Smooth muscle cell (in vitro differentiated cells): ENCODE measurements around the gene KL. TPM values are rescaled to one million over a fixed set of nuclear protein-coding genes. Genes with fewer than 3 reads are reported as not detected.

Experiments used
- DNase-seq: peaks from one replicate; lab custom pipeline; 2025; ENCODE audit not compliant: unreplicated experiment; lab: John Stamatoyannopoulos, UW
- H2AFZ ChIP-seq: fragments of 200-600 bp; sonication (generic); 2 replicates; pipeline ENCODE4 v1.6.0; 2016; ENCODE audit warnings: antibody characterized with exemption, low read depth, mild to moderate bottlenecking
- H3F3A ChIP-seq: fragments of 200-600 bp; sonication (generic); 2 replicates; pipeline ENCODE4 v1.6.0; 2017; ENCODE audit warnings: antibody characterized with exemption, low read depth
- H3K27ac ChIP-seq: fragments of 200-600 bp; sonication (generic); 2 replicates; pipeline ENCODE4 v1.5.1; 2016; ENCODE audit warnings: low read depth, mild to moderate bottlenecking
- H3K27me3 ChIP-seq: fragments of 200-600 bp; sonication (generic); 2 replicates; pipeline ENCODE4 v1.6.1; 2016; ENCODE audit warnings: low read depth, mild to moderate bottlenecking
- H3K36me3 ChIP-seq: fragments of 200-600 bp; sonication (generic); 2 replicates; pipeline ENCODE4 v1.5.1; 2016; ENCODE audit warnings: low read depth
- H3K4me1 ChIP-seq: fragments of 200-600 bp; sonication (generic); 2 replicates; pipeline ENCODE4 v1.5.1; 2016; ENCODE audit warnings: low read depth
- H3K4me2 ChIP-seq: fragments of 200-600 bp; sonication (generic); 2 replicates; pipeline ENCODE4 v1.6.0; 2016; ENCODE audit warnings: mild to moderate bottlenecking
- H3K4me3 ChIP-seq: fragments of 200-600 bp; sonication (generic); 2 replicates; pipeline ENCODE4 v1.5.1; 2016; ENCODE audit warnings: mild to moderate bottlenecking
- H3K79me2 ChIP-seq: fragments of 200-600 bp; sonication (generic); 2 replicates; pipeline ENCODE4 v1.6.0; 2016; ENCODE audit warnings: low read depth, mild to moderate bottlenecking
- H3K9ac ChIP-seq: fragments of 200-600 bp; sonication (generic); 2 replicates; pipeline ENCODE4 v1.6.0; 2016; ENCODE audit warnings: low read depth
- H3K9me3 ChIP-seq: fragments of 200-600 bp; sonication (generic); replicated peaks from 2 replicates; pipeline ENCODE4 v1.5.1; 2016; ENCODE audit warnings: low read depth
- H4K20me1 ChIP-seq: fragments of 200-600 bp; sonication (generic); 2 replicates; pipeline ENCODE4 v1.6.0; 2016; ENCODE audit warnings: low read depth
- CTCF ChIP-seq: fragments of 200-600 bp; sonication (generic); IDR thresholded peaks from 2 replicates; pipeline ENCODE4 v1.5.1; 2017; ENCODE audit warnings: borderline replicate concordance, mild to moderate bottlenecking, antibody characterized with exemption; ENCODE audit not compliant: insufficient read depth, poor library complexity, severe bottlenecking
- WGBS: methylation state at CpG from one replicate; pipeline ENCODE4 v1.1.7; 2016; ENCODE audit warnings: low lambda C conversion rate; 5-methylcytosine and 5-hydroxymethylcytosine counted together
- polyA plus RNA-seq: library from polyadenylated mRNA; unstranded; fragments of >200 nt; fragmentation: Nextera tagmentation; extraction: Ambion mirVana; gene quantifications from 2 replicates; pipeline ENCODE4 v1.2.1, GENCODE V29; 2016
- total RNA-seq: library from RNA; depleted of rRNA; stranded (reverse); fragments of >200 nt; gene quantifications from 2 replicates; pipeline ENCODE4 v1.2.3, GENCODE V29; 2014

Gene KL
- total and polyA plus RNA-seq, 2 experiments from 2014 or later = 0.49 TPM; not detected in 1

- Histone ChIP-seq H3K9me3 (no peaks in the 10 kb centered on the region), H3K4me2 (no peak overlapping the region), H3K4me1 (no peaks in the 10 kb centered on the region), H3K4me3 (no peak overlapping the region), H2AFZ (no peak overlapping the region), H3K36me3 (peaks cover 7% of the 10 kb centered on the region), H3K79me2 (no peaks in the 10 kb centered on the region), H4K20me1 (no peaks in the 10 kb centered on the region), H3F3A (no peaks in the 10 kb centered on the region), H3K27ac (no peak overlapping the region), H3K9ac (no peak overlapping the region), H3K27me3 (no peaks in the 10 kb centered on the region)
- no peak for DNase-seq
- no peak for TF ChIP-seq CTCF
- WGBS = 61% methylated on average over 9 of the region's 9 CpGs
These were observed 95.3 kb downstream of the KL start for GRCh38 chr13:33111414-33112110.

- WGBS = 81% methylated on average over 12 of the region's 12 CpGs
- H2AFZ ChIP-seq = no peak overlapping the region
- peaks cover 7% of the 10 kb centered on the region for H3K36me3 ChIP-seq
- H3K4me3 ChIP-seq = no peak overlapping the region
- peaks cover 3% of the 10 kb centered on the region for H3F3A ChIP-seq
- H3K27me3 ChIP-seq = no peaks in the 10 kb centered on the region
- no peak for DNase-seq
- H3K79me2 ChIP-seq = no peaks in the 10 kb centered on the region
- H3K9ac ChIP-seq = no peak overlapping the region
- no peak overlapping the region for H3K27ac ChIP-seq
- H3K4me2 ChIP-seq = no peak overlapping the region
- no peak for TF ChIP-seq CTCF
- no peaks in the 10 kb centered on the region for H3K4me1 ChIP-seq
- H3K9me3 ChIP-seq = no peaks in the 10 kb centered on the region
- H4K20me1 ChIP-seq = no peaks in the 10 kb centered on the region
These were observed 96.5 kb downstream of the KL start for GRCh38 chr13:33112766-33113165.

GRCh38 chr13:33114146-33114545 lies 97.9 kb downstream of the KL start:
- H3K9ac ChIP-seq = no peak overlapping the region
- H3F3A ChIP-seq = peaks cover 6% of the 10 kb centered on the region
- no peak for DNase-seq
- H3K79me2 ChIP-seq = no peaks in the 10 kb centered on the region
- no peaks in the 10 kb centered on the region for H4K20me1 ChIP-seq
- H3K4me3 ChIP-seq = no peak overlapping the region
- no peaks in the 10 kb centered on the region for H3K36me3 ChIP-seq
- H3K4me1 ChIP-seq = no peaks in the 10 kb centered on the region
- no peaks in the 10 kb centered on the region for H3K9me3 ChIP-seq
- WGBS = 86% methylated on average over 5 of the region's 5 CpGs
- TF ChIP-seq CTCF = no peak
- no peak overlapping the region for H2AFZ ChIP-seq
- no peaks in the 10 kb centered on the region for H3K27me3 ChIP-seq
- H3K27ac ChIP-seq = no peak overlapping the region
- no peak overlapping the region for H3K4me2 ChIP-seq

GRCh38 chr13:33115274-33115673 lies 99.1 kb downstream of the KL start:
- TF ChIP-seq CTCF = no peak
- H4K20me1 ChIP-seq = no peaks in the 10 kb centered on the region
- H3K9me3 ChIP-seq = no peaks in the 10 kb centered on the region
- H3K27me3 ChIP-seq = no peaks in the 10 kb centered on the region
- WGBS = 98% methylated on average over 2 of the region's 2 CpGs
- H3K9ac ChIP-seq = no peak overlapping the region
- peaks cover 6% of the 10 kb centered on the region for H3F3A ChIP-seq
- no peak overlapping the region for H2AFZ ChIP-seq
- no peak overlapping the region for H3K4me2 ChIP-seq
- no peak overlapping the region for H3K4me3 ChIP-seq
- H3K27ac ChIP-seq = no peak overlapping the region
- DNase-seq = no peak
- H3K4me1 ChIP-seq = no peaks in the 10 kb centered on the region
- no peaks in the 10 kb centered on the region for H3K36me3 ChIP-seq
- H3K79me2 ChIP-seq = no peaks in the 10 kb centered on the region
